Stimulated activated naive CD4-positive, alpha-beta T cell (primary cell): ENCODE data around the gene PHLPP2.
A peak's percentile ranks its signal among the peaks of the same experiment; 100 is the strongest.
"Not testable (repeated sequence)": the region's sequence is repeated elsewhere in the genome, so short reads cannot be mapped to it uniquely, and the experiment has no call there.

Source experiments
- DNase-seq, 6 experiments: peaks; one replicate each; lab custom pipeline; 2025; lab: John Stamatoyannopoulos, UW

PHLPP2 gene

DNA sequence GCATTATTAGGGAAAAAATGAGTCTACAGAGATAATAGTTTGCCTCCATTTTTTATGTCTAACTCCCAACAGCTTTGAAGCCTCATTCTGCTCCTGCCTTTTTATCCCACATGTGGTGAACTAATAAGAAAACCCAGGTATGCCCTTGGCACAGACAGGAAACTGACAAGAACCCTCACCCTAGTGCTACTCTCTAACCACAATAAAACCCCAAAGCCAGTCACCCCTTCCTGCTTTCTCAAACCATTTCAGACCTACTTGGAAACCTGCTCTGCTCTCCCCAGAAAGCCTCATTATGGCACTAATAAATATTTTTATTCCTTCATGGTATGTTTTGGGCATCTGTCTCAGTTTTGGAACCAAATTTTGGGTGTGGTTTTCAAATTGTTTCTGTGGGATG, 102.4 kb downstream of the PHLPP2 start:
- no peak for DNase-seq

DNA sequence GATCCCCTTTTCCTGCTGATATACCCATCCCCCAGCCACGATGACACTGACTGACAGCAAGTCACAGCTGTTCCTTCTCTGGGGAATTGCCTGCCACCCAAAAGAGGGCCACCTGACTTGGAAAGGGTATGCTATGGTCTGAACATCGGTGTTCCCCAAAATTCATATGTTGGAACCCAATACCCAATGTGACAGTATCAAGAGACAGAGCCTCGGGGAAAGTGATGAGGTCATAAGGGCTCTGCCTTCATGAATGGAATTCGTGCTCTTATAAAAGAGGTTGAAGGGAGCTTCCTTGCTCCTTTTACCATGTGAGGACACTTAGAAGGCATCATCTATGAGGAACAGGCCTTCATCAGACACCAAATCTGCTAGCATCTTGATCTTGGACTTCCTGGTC, 106.1 kb downstream of the PHLPP2 start:
- no peak for DNase-seq

DNA sequence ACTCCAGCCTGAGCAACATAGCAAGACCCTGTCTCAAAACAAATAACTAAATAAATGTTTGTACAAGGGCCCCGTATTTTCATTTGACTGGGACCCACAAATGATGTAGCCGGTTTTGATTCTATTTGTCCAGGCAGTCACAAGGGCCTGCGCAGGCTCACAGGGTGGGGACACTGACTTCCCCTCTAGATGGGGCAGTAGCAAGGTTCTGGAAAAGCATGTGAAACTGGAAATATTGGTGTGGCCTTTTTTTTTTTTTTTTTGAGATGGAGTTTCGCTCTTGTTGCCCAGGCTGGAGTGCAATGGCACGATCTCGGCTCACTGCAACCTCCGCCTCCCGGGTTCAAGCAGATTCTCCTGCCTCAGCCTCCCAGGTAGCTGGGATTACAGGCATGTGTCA, 109.5 kb downstream of the PHLPP2 start:
- not testable (repeated sequence) for DNase-seq

DNA sequence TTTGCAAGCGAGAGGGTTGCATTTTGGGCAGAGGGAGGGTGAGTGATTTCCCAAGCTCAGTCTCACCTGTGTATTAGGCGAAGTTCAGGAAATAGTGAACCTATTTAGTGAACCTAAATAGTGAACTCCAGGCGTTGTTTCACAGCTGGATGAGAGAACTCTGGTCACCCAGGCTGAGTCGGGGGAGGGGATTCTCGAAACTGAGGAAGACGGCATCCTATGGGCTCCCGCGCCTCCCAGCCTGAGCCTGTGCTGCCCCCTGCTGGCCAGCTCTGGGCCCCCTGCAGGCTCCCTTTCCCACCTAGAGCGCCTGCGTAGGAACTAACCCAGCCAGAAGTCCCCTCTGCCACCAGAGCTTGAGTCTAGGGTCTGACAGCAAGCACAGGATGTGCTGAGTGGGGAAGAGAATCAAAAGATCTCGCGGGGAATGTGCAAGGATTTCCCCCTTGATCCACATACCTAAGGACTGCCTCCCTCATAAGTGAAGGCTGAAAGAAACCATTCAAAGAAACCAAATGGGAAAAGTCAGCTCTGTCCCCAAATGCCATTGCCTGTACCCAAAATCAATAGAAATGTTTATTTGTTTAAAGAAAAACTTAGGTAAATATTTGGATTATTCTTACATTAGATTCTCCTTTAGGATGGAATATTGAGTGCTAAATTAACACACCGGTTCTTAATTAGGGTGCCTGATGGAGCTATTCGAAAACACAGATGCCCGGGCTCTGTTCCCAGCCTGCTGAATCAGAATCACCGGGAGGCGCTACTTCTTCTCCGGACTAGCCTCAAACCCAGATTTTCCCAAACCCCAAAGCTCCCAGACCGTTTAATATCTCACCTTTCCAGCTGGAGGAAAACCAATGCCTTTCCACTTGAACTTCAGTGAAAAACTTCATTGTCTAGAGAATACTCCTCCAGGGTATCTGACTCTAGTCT, 113.3 kb downstream of the PHLPP2 start:
- DNase-seq: peak; percentile 44 to 73 (median 62)

DNA sequence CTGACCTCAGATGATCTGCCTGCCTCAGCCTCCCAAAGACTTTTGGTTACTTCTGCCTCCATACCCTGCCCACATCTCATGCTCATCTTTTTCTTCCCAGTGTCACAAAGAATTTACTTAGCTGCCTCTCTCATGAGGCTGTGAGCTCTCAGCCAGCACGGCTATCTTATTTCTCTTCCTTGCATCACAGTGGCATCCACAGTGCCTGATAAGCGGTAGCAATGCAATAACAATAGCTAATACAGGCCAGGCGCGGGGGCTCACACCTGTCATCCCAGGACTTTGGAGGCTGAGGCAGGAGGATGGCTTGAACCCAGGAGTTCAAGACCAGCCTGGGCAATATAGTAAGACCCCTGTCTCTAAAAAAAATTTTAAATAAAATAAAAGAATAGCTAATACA, 114.1 kb downstream of the PHLPP2 start:
- no peak for DNase-seq

DNA sequence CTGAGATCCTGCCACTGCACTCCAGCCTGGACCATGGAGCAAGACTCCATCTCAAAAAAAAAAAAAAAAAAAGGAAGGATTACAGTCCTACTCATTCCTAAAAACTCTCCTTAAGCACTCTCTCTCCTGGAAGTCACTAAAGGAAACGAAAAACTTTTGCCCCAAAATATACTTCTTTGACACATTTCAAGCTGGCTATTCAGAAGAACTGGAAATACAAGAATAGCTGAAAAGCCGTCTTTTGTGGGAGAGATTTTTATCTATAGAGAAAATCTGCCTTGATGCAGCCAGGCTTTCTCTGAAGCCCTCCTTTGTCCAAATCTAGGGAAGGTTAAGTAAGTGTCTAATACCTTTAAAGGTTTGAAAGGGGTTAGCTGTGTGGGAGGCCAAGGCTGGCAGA, 115.4 kb downstream of the PHLPP2 start:
- DNase-seq: no peak

DNA sequence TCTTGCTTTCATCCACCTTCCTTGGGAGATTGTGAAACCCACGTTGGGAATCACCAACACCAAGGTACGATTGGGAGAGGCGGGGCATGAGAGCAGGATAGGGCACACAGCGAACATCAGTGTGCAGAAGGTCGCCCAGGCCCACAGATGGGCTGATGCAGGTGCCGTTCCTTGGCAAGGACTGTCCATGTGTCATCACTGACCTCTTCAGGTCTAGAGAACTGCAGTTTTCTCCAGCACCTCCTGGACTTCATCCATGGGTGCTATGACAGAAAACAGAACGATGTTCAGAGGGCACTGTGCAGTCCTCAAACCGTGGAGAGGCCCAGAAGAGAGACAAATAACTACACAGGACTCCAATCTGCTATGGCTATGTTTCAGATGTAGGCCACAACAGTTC, 123.7 kb downstream of the PHLPP2 start:
- DNase-seq: no peak

DNA sequence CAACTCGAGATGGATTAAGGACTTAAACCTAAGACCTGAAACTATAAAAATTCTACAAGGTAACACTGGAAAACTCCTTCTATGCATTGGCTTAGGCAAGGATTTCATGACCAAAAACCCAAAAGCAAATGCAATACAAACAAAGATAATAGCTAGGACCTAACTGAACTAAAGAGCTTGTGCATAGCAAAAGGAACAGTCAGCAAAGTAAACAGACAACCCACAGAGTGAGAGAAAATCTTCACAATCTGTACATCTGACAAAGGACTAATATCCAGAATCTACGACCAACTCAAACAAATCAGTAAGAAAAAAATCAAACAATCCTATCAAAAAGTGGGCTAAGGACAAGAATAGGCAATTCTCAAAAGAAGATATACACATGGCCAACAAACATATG, 126.1 kb downstream of the PHLPP2 start:
- DNase-seq: not testable (repeated sequence)

DNA sequence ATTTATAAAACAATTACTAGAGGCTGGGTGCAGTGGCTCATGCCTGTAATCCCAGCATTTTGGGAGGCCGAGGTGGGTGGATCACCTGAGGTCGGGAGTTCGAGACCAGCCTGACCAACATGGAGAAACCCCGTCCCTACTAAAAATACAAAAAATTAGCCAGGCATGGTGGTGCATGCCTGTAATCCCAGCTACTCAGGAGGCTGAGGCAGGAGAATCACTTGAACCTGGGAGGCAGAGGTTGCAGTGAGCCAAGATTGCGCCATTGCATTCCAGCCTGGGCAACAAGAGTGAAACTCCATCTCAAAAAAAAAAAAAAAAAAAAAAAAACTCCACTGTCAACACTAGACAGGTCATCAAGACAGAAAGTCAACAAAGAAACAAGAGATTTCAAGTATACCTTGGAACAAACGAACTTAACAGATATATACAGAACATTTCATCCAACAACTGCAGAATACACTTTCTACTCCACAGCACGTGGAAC, 129.1 kb downstream of the PHLPP2 start:
- not testable (repeated sequence) for DNase-seq
